ENCODE measurements around the gene CREB5. TPM values are rescaled to one million over a fixed set of nuclear protein-coding genes. Genes with fewer than 3 reads are reported as not detected.

CREB5 gene
- total RNA-seq, 1 donor from 2014 or later = 4.6 TPM

- H3K4me3 Mint-ChIP-seq (ENCODE audit: low read depth) = no peak overlapping the region
- peaks cover 8% of the 10 kb centered on the region for H3K27me3 Mint-ChIP-seq
- no peak for DNase-seq (ENCODE audit: low spot score, unreplicated experiment)
- no peaks in the 10 kb centered on the region for H3K4me1 Mint-ChIP-seq (ENCODE audit: low read depth)
- no peak overlapping the region for H3K27ac Mint-ChIP-seq
- H3K36me3 Mint-ChIP-seq (ENCODE audit: insufficient read depth) = no peaks in the 10 kb centered on the region
- peaks cover 13% of the 10 kb centered on the region for H3K9me3 Mint-ChIP-seq (ENCODE audit: low read depth)
- TF ChIP-seq, protein P1, sequence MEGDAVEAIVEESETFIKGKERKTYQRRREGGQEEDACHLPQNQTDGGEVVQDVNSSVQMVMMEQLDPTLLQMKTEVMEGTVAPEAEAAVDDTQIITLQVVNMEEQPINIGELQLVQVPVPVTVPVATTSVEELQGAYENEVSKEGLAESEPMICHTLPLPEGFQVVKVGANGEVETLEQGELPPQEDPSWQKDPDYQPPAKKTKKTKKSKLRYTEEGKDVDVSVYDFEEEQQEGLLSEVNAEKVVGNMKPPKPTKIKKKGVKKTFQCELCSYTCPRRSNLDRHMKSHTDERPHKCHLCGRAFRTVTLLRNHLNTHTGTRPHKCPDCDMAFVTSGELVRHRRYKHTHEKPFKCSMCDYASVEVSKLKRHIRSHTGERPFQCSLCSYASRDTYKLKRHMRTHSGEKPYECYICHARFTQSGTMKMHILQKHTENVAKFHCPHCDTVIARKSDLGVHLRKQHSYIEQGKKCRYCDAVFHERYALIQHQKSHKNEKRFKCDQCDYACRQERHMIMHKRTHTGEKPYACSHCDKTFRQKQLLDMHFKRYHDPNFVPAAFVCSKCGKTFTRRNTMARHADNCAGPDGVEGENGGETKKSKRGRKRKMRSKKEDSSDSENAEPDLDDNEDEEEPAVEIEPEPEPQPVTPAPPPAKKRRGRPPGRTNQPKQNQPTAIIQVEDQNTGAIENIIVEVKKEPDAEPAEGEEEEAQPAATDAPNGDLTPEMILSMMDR (IDR thresholded peaks at IDR 0.05; ENCODE audit: unreplicated experiment) = no peak
These were observed 249.7 kb downstream of the CREB5 start for GRCh38 chr7:28661826-28662595.

DNA sequence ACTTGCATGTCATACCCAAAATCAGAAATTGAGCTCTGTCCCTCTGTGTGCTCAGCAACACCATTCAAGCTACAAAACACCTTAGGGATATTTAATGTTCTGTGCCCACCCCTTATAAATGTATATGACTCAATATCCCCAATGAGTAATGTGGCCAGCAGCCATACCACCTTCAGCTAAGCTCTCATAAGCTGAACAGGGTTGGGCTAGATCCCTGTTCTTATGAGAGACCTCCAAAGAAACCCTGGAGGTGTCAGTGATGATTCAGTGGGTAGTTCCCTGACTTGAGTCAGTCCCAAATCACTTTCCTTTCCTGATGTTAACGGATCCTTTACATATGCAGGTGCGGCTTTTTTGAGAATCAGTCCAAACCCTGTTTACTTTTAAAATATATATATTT, 253.8 kb downstream of the CREB5 start:
- H3K4me3 Mint-ChIP-seq (ENCODE audit: low read depth) = no peak overlapping the region
- TF ChIP-seq, protein P1 (IDR thresholded peaks at IDR 0.05; ENCODE audit: unreplicated experiment) = no peak
- H3K27ac Mint-ChIP-seq = no peak overlapping the region
- H3K4me1 Mint-ChIP-seq (ENCODE audit: low read depth) = no peaks in the 10 kb centered on the region
- H3K9me3 Mint-ChIP-seq (ENCODE audit: low read depth) = peaks cover 3% of the 10 kb centered on the region
- peaks cover 8% of the 10 kb centered on the region for H3K27me3 Mint-ChIP-seq
- DNase-seq (ENCODE audit: low spot score, unreplicated experiment) = no peak
- no peaks in the 10 kb centered on the region for H3K36me3 Mint-ChIP-seq (ENCODE audit: insufficient read depth)

DNA sequence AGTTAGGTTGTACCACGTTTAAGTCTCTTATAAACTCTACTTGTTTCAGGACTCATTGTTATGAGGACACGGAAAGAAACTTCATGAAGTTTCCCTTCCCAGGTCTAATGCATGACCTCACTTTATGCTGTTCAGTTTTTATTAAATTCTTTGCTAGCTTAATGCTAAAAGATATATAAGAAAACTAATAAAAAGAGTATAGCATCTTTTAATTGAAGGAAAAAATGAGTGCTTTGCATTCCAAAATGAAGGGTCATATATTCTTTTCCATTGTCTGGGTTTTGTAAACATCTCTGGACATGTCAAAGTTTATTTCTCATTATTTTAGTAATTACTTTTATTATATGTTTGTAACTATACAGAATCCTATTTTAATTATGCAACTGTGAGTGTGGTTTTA, 255.8 kb downstream of the CREB5 start:
- Mint-ChIP-seq H3K27me3 (peaks cover 8% of the 10 kb centered on the region), H3K9me3 (ENCODE audit: low read depth) (no peaks in the 10 kb centered on the region), H3K36me3 (ENCODE audit: insufficient read depth) (no peaks in the 10 kb centered on the region), H3K4me3 (ENCODE audit: low read depth) (no peak overlapping the region), H3K4me1 (ENCODE audit: low read depth) (peaks cover 3% of the 10 kb centered on the region), H3K27ac (no peak overlapping the region)
- TF ChIP-seq, protein P1 (IDR thresholded peaks at IDR 0.05; ENCODE audit: unreplicated experiment) = no peak
- no peak for DNase-seq (ENCODE audit: low spot score, unreplicated experiment)

DNA sequence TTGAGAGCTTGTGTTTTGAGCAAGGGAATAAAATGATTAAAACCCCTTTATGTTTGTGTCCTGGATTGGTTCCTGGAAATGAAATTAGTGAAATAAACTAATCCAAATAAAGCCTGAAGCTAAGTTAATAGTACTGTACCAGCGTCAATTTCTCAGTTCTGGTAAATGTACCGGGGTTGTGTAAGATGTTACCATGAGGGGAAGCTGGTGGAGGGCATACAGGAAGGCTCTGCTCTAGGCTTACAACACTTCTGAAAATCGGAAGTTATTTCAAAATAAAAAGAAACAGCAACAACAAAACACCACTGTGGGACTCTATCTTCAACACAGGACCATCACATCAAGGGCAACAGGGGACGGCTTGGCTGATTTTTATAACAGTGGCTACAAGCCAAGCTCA, 257.0 kb downstream of the CREB5 start:
- Mint-ChIP-seq H3K9me3 (ENCODE audit: low read depth) (no peaks in the 10 kb centered on the region), H3K27ac (no peak overlapping the region), H3K27me3 (peaks cover 3% of the 10 kb centered on the region), H3K36me3 (ENCODE audit: insufficient read depth) (no peaks in the 10 kb centered on the region), H3K4me1 (ENCODE audit: low read depth) (peaks cover 3% of the 10 kb centered on the region), H3K4me3 (ENCODE audit: low read depth) (no peak overlapping the region)
- DNase-seq (ENCODE audit: low spot score, unreplicated experiment) = no peak
- TF ChIP-seq, protein P1 (IDR thresholded peaks at IDR 0.05; ENCODE audit: unreplicated experiment) = no peak

DNA sequence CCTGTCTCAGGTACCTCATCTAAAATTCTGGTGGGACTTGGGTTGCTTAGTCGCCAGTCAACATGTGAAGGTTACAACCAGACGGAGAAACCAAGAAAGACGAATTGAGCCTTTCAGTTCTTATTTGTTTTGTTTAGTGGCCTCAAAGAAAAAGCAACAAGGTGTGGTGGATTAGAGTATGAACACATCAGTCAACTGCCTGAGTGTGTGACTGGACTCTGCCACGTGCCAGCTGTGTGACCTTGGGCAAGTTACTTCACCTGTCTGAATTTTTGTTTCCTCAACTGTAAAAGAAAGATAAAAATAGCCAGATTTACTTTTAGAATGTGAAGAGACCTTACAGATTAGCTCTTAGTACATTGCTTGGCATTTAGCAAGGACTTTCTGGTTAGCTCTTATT, 259.2 kb downstream of the CREB5 start:
- Mint-ChIP-seq H3K4me1 (ENCODE audit: low read depth) (peaks cover 7% of the 10 kb centered on the region), H3K4me3 (ENCODE audit: low read depth) (no peak overlapping the region), H3K9me3 (ENCODE audit: low read depth) (no peaks in the 10 kb centered on the region), H3K27ac (no peak overlapping the region), H3K36me3 (ENCODE audit: insufficient read depth) (no peaks in the 10 kb centered on the region), H3K27me3 (peaks cover 6% of the 10 kb centered on the region)
- DNase-seq (ENCODE audit: low spot score, unreplicated experiment) = no peak
- TF ChIP-seq, protein P1 (IDR thresholded peaks at IDR 0.05; ENCODE audit: unreplicated experiment) = no peak

Data from progenitor cell of endocrine pancreas (in vitro differentiated cells).